ENCODE measurements around the gene INA. TPM values are rescaled to one million over a fixed set of nuclear protein-coding genes. Genes with fewer than 3 reads are reported as not detected.

INA gene
- total RNA-seq, 4 donors from 2014 or later = 0.17 to 0.59 TPM; not detected in 2

- peaks cover 10 to 19% of the 10 kb centered on the region in 2 donors for H3K36me3 ChIP-seq
- TF ChIP-seq CTCF (IDR thresholded peaks at IDR 0.05) (no peak), POLR2A (IDR thresholded peaks at IDR 0.05) (no peak)
- H3K9me3 ChIP-seq = no peaks in the 10 kb centered on the region
- DNase-seq = no peak
- H3K27ac ChIP-seq = no peak overlapping the region
- intact Hi-C loops (cut with DNase I) = no loop called here
- H3K4me1 ChIP-seq = no peaks in the 10 kb centered on the region
- no peaks in the 10 kb centered on the region for H3K27me3 ChIP-seq
- no peak overlapping the region for H3K4me3 ChIP-seq (replicated peaks in 1 of 3)
Observed at GRCh38 chr10:103316087-103316486, 39.1 kb downstream of the INA start.

- DNase-seq = no peak
- no peaks in the 10 kb centered on the region for H3K9me3 ChIP-seq
- no peaks in the 10 kb centered on the region for H3K27me3 ChIP-seq
- 93 to 95% methylated on average over 7 of the region's 7 CpGs for WGBS, 2 donors
- no peaks in the 10 kb centered on the region for H3K4me1 ChIP-seq
- no peak overlapping the region for H3K27ac ChIP-seq
- intact Hi-C loops (cut with DNase I) = no loop called here
- H3K4me3 ChIP-seq (replicated peaks in 1 of 3) = no peak overlapping the region
- no peak for TF ChIP-seq POLR2A (IDR thresholded peaks at IDR 0.05)
- TF ChIP-seq CTCF (IDR thresholded peaks at IDR 0.05) = no peak
- H3K36me3 ChIP-seq = peaks cover 16 to 25% of the 10 kb centered on the region in 2 donors
Observed at GRCh38 chr10:103327906-103328305, 51.0 kb downstream of the INA start.

- Histone ChIP-seq H3K36me3 (peaks cover 7 to 8% of the 10 kb centered on the region in 2 donors), H3K27me3 (no peaks in the 10 kb centered on the region), H3K4me1 (no peaks in the 10 kb centered on the region), H3K9me3 (no peaks in the 10 kb centered on the region), H3K4me3 (replicated peaks in 1 of 3) (no peak overlapping the region), H3K27ac (no peak overlapping the region)
- 91 to 92% methylated on average over 2 of the region's 2 CpGs for WGBS, 2 donors
- no peak for DNase-seq
- no peak for TF ChIP-seq POLR2A (IDR thresholded peaks at IDR 0.05)
- peak in 5 of 6 experiments; percentile 28 to 59 (median 44) for TF ChIP-seq CTCF (IDR thresholded peaks at IDR 0.05)
- intact Hi-C loops (cut with DNase I) = no loop called here
Observed at GRCh38 chr10:103333934-103334520, 57.1 kb downstream of the INA start.

GRCh38 chr10:103334567-103334966 is 57.6 kb downstream of the INA start:
- Histone ChIP-seq H3K27ac (no peak overlapping the region), H3K27me3 (no peaks in the 10 kb centered on the region), H3K36me3 (peaks cover 8 to 10% of the 10 kb centered on the region in 2 donors), H3K9me3 (no peaks in the 10 kb centered on the region), H3K4me3 (replicated peaks in 1 of 3) (no peak overlapping the region), H3K4me1 (no peaks in the 10 kb centered on the region)
- intact Hi-C loops (cut with DNase I) = no loop called here
- no peak for DNase-seq
- TF ChIP-seq POLR2A (IDR thresholded peaks at IDR 0.05) = no peak
- TF ChIP-seq CTCF (IDR thresholded peaks at IDR 0.05) = no peak

GRCh38 chr10:103336370-103336769 is 59.4 kb downstream of the INA start:
- no peaks in the 10 kb centered on the region for H3K4me1 ChIP-seq
- peaks cover 6 to 8% of the 10 kb centered on the region in 2 donors for H3K36me3 ChIP-seq
- no peaks in the 10 kb centered on the region for H3K27me3 ChIP-seq
- H3K9me3 ChIP-seq = no peaks in the 10 kb centered on the region
- no peak for DNase-seq
- intact Hi-C loops (cut with DNase I) = no loop called here
- no peak overlapping the region for H3K4me3 ChIP-seq (replicated peaks in 1 of 3)
- no peak for TF ChIP-seq POLR2A (IDR thresholded peaks at IDR 0.05)
- TF ChIP-seq CTCF (IDR thresholded peaks at IDR 0.05) = no peak
- H3K27ac ChIP-seq = no peak overlapping the region
- 95 to 96% methylated on average over 4 of the region's 4 CpGs for WGBS, 2 donors

Small RNAs within 50 kb of the gene (small RNA-seq; reads per million reads assigned to genes)
- not detected for gene RNU11-3P

Other genes starting within 250 kb of the INA start
- gene NT5C2, start 83.9 kb upstream of the INA start, total RNA-seq = 100 to 1,000 TPM; 194 to 238 (median 214) TPM
- not detected for gene RPEL1, start 31.3 kb upstream of the INA start, total RNA-seq
- gene PCGF6, start 74.0 kb downstream of the INA start, total RNA-seq = 10 to 100 TPM in 1 of 4 donors, 1 to 10 TPM in 3; 5.8 to 10.8 (median 9.6) TPM
- gene TAF5, start 90.8 kb downstream of the INA start, total RNA-seq = 1 to 10 TPM; 4.0 to 7.0 (median 6.2) TPM
- 100 to 1,000 TPM; 127 to 604 (median 265) TPM for gene ATP5MK, start 119.3 kb downstream of the INA start, total RNA-seq
- gene PDCD11, start 119.5 kb downstream of the INA start, total RNA-seq = 10 to 100 TPM; 15.6 to 20.9 (median 19.0) TPM
- gene CALHM2, start 175.2 kb downstream of the INA start, total RNA-seq = 10 to 100 TPM; 16.0 to 47.3 (median 32.8) TPM
- not detected for gene CALHM1, start 181.8 kb downstream of the INA start, total RNA-seq
- gene CALHM3, start 202.1 kb downstream of the INA start, total RNA-seq = not detected
- gene NEURL1, start 216.6 kb downstream of the INA start, total RNA-seq = 1 to 10 TPM in 1 of 4 donors, not detected in 3; 1.1 TPM